IPS DF 4.7 (cell line): ENCODE data around the gene ARHGAP4.

Experiments used
- DNase-seq: peaks from one replicate; pipeline ENCODE4 v3.0.0-alpha.2; 2013; ENCODE audit warnings: low spot score; ENCODE audit errors: extremely low read depth

The ARHGAP4 gene

GRCh38 chrX:153927672-153927921, 1.5 kb upstream of the ARHGAP4 start:
- no peak for DNase-seq

GRCh38 chrX:153926858-153927671, 1.0 kb upstream of the ARHGAP4 start:
- DNase-seq, result no peak

- DNase-seq, result no peak
These were observed 441 bp upstream of the ARHGAP4 start for GRCh38 chrX:153926552-153926857.

- DNase-seq, result no peak
These were observed 701 bp downstream of the ARHGAP4 start for GRCh38 chrX:153925387-153925738.

- no peak for DNase-seq
These were observed 1.8 kb downstream of the ARHGAP4 start for GRCh38 chrX:153924149-153924861.

GRCh38 chrX:153922932-153923857, 2.9 kb downstream of the ARHGAP4 start:
- DNase-seq, result no peak

- DNase-seq, result no peak
These were observed 4.3 kb downstream of the ARHGAP4 start for GRCh38 chrX:153921511-153922446.

- DNase-seq, result no peak
These were observed 5.0 kb downstream of the ARHGAP4 start for GRCh38 chrX:153921070-153921469.

GRCh38 chrX:153920546-153920945, 5.5 kb downstream of the ARHGAP4 start:
- no peak for DNase-seq

- no peak for DNase-seq
These were observed 6.8 kb downstream of the ARHGAP4 start for GRCh38 chrX:153919281-153919680.

- no peak for DNase-seq
These were observed 8.2 kb downstream of the ARHGAP4 start for GRCh38 chrX:153917869-153918268.

GRCh38 chrX:153913701-153914100, 12.4 kb downstream of the ARHGAP4 start:
- DNase-seq, result no peak

- DNase-seq, result no peak
These were observed 12.9 kb downstream of the ARHGAP4 start for GRCh38 chrX:153913211-153913610.

- no peak for DNase-seq
These were observed 14.3 kb downstream of the ARHGAP4 start for GRCh38 chrX:153911798-153912197.

- DNase-seq, result no peak
These were observed 15.6 kb downstream of the ARHGAP4 start for GRCh38 chrX:153910446-153910845.

- no peak for DNase-seq
These were observed 16.1 kb downstream of the ARHGAP4 start for GRCh38 chrX:153909980-153910360.

GRCh38 chrX:153909024-153909979, 16.8 kb downstream of the ARHGAP4 start:
- DNase-seq, result no peak

- no peak for DNase-seq
These were observed 17.7 kb downstream of the ARHGAP4 start for GRCh38 chrX:153908219-153908860.

GRCh38 chrX:153907456-153907855, 18.6 kb downstream of the ARHGAP4 start:
- DNase-seq, result no peak
